Superior temporal gyrus (tissue), 1 donor: ENCODE measurements around the gene HAGH.

Experiments
- DNase-seq: peaks from one replicate; pipeline ENCODE4 v3.0.0-alpha.2; 2016; ENCODE audit errors: extremely low spot score

The HAGH gene

DNA sequence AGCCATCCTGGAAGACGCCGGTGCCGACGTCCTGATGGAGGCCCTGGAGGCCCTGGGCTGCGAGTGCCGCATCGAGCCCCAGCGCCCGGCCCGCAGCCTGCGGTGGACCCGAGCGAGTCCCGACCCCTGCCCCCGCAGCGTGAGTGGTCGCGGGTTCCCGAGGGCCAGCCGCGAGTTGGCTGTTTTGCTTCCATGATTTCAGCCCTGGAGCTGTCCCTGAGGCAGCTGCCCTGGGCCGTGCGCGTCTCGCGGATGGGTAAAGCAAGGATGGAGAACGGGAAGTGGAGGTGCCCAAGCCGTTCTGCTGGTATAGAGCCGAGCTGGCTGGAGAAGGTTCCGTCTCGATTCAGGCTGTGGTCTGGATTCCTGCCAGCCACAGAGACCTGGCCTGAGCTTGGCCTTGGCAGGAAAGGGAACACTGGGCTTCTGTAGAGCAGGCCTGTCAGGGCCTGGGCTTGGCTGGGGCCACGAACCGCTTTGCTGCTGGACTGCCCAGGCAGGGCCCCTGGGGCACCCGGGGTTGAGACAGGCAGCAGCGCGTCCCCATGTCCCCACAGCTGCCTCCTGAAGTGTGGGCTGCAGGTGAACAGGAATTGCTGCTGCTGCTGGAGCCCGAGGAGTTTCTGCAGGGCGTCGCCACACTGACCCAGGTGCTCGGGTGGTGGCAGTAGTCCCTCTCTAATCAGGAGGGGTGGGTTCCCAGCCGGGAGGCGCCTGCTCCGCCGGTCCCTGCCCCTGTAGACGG, 52.8 kb downstream of the HAGH start:
- DNase-seq = no peak

DNA sequence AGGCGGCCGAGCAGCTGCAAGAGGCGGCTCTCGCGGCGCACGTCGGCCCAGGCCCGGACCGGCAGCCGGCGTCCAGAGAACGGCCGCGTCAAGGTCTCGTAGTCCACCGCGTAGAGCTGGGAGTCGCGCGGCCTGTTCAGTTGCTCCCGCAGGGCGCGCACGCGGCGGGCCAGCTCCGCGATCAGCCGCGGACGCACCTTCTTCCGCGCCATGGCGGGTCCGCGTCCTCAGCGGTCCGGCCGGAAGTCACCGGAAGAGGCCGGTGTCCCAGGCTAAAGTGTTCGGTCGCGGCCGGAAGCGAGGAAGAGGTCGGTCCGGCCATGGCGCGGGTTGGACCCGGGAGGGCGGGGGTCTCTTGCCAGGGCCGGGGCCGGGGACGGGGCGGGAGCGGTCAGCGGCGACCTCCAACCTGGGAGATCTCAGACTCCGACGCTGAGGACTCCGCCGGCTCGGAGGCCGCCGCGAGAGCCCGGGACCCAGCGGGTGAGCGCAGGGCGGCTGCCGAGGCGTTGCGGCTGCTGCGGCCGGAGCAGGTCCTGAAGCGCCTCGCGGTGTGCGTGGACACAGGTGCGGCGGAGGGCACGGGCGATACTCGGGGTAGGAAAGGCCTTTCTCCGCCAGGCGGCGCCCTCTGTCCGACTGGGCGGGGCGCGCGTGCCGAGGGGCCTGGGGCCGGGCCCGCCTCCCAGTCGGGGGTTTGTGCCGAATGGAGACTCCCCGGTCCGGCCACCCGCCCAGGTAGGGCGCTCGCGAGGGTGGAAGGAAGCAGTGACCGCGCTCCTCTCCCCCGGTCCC, 53.5 kb downstream of the HAGH start, which contains the start of gene MRPS34:
TSS of gene MRPS34 (minus strand) at position 227 of the 795 bp plus-strand sequence. CDS start at position 212, 15 bp downstream.
- peak; percentile 84 for DNase-seq

DNA sequence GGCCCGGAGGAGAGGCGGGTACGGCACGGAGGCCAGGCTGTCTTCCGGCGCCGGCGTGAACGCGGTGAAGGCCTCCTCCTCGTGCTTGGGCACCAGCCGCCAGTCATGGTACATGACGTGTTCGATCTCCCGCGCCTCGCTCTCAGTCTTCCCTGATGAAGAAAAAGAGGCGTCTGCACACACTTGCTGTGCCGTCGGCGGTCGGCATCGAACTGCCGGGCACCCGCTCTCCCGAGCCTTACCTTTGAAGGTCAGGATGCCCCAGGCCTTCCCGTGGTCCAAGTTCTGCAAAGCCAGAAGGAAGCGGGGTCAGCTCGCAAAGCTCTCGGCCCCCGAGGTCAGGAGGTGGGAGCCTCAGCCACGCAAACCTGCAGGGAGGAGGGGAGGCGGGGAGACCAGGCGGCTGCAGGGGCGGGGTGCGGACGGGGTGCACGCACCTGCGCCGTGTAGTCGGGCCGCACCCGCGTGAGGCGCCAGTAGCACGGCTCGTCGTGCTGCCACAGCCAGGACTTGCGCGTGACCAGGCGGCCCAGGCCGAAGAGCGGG, 54.2 kb downstream of the HAGH start, which contains the start of gene EME2:
TSS of gene EME2 (plus strand) at position 449 of the 546 bp plus-strand sequence. CDS start 418 bp downstream, outside the sequence.
- DNase-seq = no peak

DNA sequence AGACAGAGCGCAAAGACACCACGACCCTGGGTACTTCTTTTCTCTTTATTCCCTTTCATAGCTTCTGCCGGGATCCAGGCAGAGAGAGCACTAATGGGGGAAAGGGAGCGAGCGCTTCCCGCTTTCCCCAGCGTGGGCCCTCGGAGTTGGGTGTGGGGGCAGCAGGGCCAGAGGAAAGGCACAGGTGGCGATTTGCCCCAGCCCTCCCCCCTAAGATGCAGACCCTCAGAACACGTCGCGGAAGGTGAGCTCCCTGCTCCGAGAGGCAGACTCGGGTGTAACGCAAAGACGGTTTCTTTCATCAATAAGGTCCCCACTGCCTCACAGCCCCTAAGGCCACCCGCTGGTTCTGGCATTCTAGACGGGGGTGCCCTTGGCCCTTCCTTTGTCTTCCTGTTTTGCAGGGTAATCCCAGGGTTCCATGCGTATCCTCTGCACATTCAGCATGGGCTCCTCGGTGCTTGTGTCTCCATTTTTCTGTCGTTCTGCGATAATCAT, 54.7 kb downstream of the HAGH start:
- DNase-seq = no peak

DNA sequence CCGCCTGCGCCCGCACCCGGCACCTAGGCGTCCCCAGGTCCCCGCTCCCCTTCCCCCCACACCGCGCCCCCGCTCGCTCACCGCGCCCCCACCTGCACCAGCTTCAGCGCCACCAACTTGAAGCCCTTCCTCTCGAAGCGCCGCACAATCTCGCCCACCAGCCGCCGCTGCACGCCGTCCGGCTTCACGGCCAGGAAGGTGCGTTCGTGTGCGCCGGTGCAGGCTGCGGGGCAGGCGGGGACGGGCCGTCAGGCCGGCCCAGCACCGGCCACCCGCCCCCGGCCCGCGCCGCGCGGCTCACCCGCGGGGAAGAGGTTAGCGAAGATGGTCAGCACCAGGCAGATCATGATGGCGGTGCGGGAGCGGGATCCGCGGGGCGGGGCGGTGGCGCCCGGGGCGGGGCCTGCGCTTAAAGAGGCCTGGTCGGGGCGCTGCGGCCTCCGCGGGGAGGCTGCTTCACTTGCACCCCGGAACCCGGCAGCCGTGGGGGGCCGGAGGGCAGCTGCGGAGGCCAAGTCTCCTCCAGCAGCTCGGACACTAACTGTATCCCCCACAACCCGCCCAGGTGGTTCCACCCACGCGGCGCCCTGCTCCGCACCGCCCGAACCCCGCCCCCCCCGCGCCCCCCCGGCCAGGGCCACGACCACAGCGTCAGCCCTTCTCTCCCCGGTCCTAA, 55.3 kb downstream of the HAGH start, which contains the start of gene NME3:
TSS of gene NME3 (minus strand) at position 356 of the 676 bp plus-strand sequence. CDS start at position 347, 9 bp downstream.
- DNase-seq = peak; percentile 73

DNA sequence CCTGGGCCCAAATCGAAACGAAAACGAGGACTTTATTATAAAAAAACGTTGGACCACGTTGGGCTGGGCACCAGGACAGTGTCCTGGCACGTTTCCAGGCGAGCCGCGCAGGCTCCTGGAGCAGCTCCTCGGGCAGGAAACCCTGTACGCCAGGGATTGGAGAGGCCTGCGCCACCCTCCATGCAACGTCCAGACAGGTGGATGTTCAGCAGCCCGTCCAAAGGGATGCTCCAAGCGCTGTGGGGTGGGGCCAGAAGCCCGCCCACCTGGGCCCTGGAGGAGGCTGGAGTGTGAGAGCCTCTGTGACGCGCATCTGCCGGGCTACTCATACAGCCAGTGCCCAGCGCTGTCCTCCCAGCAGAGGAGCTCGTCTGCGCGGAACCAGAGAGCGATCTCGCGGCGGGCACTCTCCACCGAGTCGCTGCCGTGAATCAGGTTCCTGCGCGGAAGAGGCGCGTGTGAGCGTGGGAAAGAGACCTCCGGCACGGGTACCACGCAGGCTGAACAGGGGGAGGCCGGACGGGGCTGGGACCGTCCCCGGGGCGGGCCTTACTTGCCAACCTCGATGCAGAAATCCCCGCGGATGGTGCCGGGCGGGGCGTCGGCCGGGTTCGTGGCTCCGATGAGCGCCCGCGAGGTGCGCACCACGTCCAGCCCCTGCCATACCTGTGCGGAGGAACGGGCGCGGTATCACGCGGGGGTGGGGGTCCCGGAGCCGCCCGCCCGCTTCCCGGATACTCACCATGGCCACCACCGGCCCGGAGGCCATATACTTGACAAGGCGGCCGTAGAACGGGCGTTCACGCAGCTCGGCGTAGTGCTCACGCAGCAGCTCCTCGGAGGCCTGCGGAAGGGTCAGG, 56.1 kb downstream of the HAGH start:
- DNase-seq = peak; percentile 53

DNA sequence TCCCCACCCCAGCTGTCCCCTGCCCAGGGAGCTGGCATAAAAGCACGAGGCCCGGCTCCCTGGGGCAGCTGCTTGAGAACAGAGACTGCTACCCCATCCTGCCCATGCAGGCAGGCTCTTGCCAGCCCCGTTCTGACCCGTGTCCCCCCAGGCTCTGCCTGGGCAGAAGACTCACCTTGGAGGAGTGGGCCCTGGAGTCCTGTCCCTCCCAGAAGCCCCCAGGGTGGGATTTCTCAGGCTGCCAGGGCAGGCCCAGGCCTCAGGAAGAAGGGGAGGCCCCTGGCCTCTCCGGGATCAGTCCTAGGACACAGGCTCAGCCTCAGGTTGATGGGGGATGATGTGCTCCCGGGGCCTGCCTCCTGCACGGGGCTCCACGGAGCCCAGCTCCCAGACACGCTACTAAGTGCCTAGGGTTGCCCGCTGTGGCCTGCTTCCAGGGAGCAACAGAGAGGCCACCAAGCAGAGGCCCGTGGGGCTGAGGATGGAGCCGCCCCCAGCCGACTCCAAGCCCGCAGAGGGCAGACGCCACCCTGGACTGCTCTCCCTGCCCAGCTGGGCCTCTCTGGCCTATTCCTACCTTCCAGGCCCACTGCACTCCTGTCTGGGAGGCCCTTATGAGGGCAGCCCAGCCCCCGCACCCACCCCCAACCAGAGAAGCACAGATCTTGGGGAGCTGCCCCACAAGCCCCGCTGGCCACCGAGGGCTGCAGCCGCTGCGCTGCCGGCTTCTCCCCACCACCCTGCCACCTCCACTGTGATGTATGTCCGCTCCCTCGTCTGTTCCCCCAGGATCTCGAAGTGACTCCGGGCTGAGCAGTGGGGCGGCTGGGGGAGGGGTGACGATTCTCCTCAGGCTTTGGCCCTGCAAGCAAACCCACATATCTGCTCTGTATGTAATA, 57.0 kb downstream of the HAGH start:
- no peak for DNase-seq

DNA sequence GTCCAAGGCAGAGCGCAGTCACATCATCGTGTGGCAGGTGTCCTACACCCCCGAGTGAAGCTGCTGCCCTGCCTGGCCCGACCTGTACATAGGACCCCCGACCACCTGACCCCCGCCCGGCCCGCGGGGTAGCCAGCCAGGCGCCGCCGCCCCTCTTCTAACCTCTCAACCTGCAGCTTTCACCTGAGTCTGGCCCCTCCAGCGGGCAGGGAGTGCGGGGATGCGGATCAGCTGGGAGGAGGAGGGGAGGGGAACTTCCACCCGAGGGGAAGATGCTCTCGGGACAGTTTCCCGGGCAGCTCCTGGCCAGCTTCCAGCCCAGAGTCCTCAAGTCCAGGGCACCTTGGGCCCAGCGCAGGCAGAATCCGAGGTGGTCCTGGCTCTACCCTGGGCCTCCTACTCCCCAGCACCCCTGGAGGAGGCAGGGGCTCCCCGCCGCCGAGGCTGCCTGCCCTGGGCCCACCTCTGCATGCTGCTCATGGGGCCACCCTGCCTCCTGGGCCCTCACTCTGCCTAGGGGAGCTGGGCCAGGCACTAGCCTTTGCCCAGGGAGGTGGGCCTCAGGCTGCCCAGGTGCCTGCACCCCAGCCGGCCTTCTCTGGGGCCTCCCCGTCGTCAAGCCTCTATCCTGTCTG, 57.7 kb downstream of the HAGH start:
- DNase-seq = no peak

DNA sequence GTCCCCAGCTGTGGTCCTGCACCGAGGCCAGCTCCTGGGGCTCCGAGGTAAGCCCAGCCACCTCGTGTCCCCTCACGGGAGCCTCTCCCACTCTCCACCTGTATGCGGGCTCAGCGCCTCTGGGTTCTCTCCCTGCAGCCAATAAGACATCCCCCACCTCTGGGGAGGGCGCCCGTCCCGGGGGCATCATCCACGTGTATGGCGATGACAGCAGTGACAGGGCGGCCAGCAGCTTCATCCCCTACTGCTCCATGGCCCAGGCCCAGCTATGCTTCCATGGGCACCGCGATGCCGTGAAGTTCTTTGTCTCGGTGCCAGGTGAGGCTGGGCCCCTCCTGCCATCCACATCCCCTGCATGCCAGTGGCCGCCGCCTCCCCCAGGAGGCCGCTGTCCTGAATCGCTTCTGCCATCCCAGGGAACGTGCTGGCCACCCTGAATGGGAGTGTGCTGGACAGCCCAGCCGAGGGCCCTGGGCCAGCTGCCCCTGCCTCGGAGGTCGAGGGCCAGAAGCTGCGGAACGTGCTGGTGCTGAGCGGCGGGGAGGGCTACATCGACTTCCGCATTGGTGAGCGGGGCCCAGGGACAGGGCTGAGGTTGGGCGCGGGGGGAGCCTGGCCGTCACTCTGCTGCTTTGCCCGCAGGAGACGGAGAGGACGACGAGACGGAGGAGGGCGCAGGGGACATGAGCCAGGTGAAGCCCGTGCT, 58.4 kb downstream of the HAGH start:
- no peak for DNase-seq

DNA sequence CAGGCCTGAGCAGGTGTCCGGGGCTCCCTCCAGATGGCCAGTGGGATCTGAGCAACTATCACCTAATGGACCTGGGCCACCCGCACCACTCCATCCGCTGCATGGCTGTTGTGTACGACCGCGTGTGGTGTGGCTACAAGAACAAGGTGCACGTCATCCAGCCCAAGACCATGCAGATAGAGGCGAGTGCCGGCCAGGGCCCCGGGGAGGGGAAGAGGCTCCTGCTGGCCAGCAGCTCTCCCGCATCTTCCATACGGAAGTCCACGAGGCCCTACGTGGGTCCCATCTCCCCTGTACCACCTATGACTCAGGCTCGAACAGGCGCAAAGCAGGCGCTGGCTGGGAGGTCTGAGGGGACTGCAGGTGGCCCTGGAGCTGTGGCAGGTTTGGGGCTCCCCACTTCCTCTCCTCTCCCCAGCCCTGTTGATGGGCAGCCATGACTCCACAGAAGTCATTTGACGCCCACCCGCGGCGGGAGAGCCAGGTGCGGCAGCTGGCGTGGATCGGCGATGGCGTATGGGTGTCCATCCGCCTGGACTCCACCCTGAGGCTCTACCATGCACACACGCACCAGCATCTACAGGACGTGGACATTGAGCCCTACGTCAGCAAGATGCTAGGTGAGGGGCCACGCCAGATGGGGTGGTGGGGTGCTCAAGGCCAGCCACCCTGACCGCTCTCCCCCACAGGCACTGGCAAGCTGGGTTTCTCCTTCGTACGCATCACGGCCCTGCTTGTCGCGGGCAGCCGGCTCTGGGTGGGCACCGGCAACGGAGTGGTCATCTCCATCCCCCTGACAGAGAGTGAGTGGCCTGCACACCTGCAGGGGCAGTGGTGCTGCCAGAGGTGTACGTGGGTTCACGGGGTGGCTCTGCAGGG, 59.3 kb downstream of the HAGH start:
- DNase-seq = no peak

DNA sequence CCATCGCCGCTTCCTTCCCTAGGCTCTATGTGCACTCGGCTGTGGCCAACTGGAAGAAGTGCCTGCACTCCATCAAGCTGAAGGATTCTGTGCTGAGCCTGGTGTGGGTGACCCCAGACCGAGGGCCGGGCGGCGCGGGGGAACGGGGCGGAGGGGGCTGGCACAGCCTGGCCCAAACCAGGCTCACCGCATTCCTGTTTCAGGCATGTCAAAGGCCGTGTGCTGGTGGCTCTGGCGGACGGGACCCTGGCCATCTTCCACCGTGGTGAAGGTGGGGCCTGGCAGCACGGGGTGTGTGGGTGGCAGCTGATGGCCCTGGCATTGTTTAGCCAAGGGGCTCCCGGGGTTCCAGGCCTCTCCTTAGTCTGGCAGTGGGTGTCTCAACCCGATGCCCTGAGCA, 59.9 kb downstream of the HAGH start:
- no peak for DNase-seq

DNA sequence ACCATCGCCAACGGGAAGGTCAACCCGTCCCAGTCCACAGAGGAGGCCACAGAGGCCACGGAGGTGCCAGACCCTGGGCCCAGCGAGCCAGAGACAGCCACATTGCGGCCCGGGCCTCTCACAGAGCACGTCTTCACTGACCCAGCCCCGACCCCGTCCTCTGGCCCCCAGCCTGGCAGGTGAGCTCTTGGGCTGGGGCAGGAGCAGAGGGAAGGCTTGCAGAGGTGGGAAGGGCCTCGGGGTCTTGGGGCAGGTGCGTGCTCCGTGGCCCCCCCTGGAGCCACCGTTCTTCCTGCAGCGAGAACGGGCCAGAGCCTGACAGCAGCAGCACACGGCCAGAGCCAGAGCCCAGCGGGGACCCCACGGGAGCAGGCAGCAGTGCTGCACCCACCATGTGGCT, 60.4 kb downstream of the HAGH start:
- no peak for DNase-seq

DNA sequence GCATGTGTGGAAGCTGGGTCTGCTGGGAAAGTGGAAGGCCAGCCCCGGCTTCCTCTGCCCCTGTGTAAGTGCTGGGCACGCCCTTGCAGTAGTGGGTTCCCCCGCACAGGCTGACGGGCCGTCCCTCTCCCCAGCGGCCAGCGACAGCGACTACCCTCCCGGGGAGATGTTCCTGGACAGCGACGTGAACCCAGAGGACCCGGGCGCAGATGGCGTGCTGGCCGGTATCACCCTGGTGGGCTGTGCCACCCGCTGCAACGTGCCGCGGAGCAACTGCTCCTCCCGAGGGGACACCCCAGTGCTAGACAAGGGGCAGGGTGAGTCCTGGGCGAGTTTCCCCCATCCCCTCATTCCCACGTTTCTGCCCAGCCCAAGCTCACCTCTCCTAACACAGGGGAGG, 60.8 kb downstream of the HAGH start:
- no peak for DNase-seq

DNA sequence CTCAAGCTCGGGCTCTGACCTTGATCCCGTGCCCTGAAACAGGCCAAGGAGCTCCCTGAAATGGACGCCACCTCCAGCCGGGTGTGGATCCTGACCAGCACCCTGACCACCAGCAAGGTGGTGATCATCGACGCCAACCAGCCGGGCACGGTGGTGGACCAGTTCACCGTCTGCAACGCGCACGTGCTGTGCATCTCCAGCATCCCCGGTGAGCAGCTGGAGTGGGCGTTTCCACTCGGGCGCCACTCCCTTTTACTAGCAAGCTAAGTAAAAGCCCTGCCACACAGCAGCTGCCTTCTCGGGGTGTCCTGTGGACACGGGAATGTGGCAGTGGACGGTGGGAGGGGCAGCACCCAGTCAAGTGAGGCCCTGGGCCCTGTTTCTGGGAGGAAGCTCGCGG, 61.7 kb downstream of the HAGH start:
- DNase-seq = no peak

DNA sequence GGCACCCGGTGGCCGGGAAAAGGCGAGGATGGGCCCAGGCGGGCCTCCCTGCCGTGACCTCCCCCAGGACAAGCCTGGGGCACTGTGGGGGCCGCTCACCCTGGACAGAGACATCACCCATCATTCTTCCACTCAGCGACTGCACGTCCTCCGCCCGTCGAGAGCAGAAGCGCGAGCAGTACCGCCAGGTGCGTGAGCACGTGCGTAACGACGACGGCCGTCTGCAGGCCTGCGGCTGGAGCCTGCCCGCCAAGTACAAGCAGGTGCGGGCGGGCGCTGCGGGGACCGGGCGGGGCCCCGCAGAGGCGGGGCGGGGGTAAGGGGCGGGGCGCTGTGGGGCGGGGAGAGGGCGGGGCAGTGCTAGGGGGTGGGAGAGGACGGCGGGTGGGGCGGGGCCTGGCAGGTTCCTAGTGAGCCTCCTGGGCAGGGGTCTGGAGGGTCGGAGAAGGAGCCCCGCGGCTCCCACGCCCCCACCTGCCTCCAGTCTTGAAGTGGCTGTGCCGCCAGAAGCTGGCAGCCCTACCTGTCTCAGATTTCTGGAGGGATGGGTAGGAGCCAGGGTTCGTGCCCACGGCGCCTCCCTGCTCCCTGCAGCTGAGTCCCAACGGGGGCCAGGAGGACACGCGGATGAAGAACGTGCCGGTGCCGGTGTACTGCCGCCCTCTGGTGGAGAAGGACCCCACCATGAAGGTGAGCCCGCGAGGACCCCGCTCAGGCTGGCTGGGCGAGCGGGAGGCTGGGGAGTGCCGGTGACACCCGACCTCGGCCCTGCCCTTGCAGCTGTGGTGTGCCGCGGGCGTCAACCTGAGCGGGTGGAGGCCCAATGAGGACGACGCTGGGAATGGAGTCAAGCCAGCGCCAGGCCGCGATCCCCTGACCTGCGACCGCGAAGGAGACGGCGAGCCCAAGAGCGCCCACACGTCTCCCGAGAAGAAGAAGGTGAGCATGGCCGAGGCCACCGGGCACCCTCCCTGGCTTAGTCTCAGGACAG, 62.8 kb downstream of the HAGH start:
- no peak for DNase-seq

DNA sequence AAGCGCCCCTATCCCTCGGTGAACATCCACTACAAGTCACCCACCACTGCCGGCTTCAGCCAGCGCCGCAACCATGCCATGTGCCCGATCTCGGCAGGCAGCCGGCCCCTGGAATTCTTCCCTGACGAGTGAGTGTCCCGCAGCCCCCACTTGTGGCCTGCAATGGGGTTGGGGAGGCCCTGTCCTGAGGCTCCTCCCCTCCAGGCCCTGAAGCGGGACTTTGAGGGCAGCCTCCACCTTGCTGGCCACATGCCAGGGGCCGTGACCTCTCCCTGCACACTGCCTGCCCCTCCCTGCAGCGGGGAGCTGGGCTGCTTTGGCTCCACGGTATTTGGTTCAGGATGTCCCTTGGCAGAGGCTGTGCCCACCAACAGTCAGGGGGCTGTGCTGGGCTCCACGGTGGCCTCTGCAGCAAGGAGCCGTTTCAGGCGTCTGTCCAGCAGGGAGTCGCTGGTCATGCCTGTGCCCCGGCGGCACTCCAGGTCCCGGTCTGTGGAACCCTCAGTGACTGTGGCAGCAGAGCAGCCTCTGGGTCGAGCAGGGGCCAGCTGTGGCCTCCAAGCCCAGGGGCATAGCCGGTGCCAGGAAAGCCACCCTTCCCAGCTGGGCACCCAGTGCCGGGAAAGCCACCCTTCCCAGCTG, 63.6 kb downstream of the HAGH start:
- DNase-seq = no peak
